Epithelial cell of proximal tubule (primary cell): ENCODE measurements around the gene DZIP1L. TPM values are rescaled to one million over a fixed set of nuclear protein-coding genes. Genes with fewer than 3 reads are reported as not detected.

Source experiments
- DNase-seq: peaks from one replicate; pipeline ENCODE4 v3.0.0-alpha.2; 2011; ENCODE audit warnings: low read depth
- H3K4me3 ChIP-seq: 2 replicates; pipeline ENCODE4 v1.5.1; 2011; ENCODE audit warnings: low read depth, mild to moderate bottlenecking, low read length
- CTCF ChIP-seq: conservative IDR thresholded peaks from 2 replicates; pipeline ENCODE4 v1.5.1; 2012; ENCODE audit warnings: low read depth, mild to moderate bottlenecking, low read length
- total RNA-seq: library from RNA; depleted of rRNA; stranded (reverse); fragments of >200 nt; gene quantifications from 2 replicates; pipeline ENCODE4 v1.2.3, GENCODE V29; 2015

The DZIP1L gene
- total RNA-seq, 1 donor from 2014 or later = 5.9 TPM

- no peak for DNase-seq
- TF ChIP-seq CTCF = no peak
- H3K4me3 ChIP-seq = no peak overlapping the region
Measured at GRCh38 chr3:138062626-138063025, 52.8 kb downstream of the DZIP1L start.

GRCh38 chr3:138062037-138062436, 53.4 kb downstream of the DZIP1L start:
- DNase-seq = no peak
- H3K4me3 ChIP-seq = no peak overlapping the region
- TF ChIP-seq CTCF = no peak

- no peak overlapping the region for H3K4me3 ChIP-seq
- DNase-seq = no peak
- TF ChIP-seq CTCF = no peak
Measured at GRCh38 chr3:138060792-138061191, 54.6 kb downstream of the DZIP1L start.

GRCh38 chr3:138059261-138059660, 56.1 kb downstream of the DZIP1L start:
- H3K4me3 ChIP-seq = no peak overlapping the region
- no peak for TF ChIP-seq CTCF
- DNase-seq = no peak

- no peak overlapping the region for H3K4me3 ChIP-seq
- no peak for DNase-seq
- TF ChIP-seq CTCF = no peak
Measured at GRCh38 chr3:138057384-138057783, 58.0 kb downstream of the DZIP1L start.

- no peak for DNase-seq
- TF ChIP-seq CTCF = no peak
- H3K4me3 ChIP-seq = no peak overlapping the region
Measured at GRCh38 chr3:138054057-138054456, 61.4 kb downstream of the DZIP1L start.

GRCh38 chr3:138051947-138052802, 63.2 kb downstream of the DZIP1L start:
- DNase-seq = no peak
- H3K4me3 ChIP-seq = no peak overlapping the region
- TF ChIP-seq CTCF = peak; percentile 86
